NCI-H345 treated with DMSO at 0.1 percent for 48 hours (cell line): ENCODE data around the gene LIN28B.
"Not testable (repeated sequence)": the region's sequence is repeated elsewhere in the genome, so short reads cannot be mapped to it uniquely, and the experiment has no call there.

Experiments
- DNase-seq: peaks from one replicate; lab custom pipeline; 2025; ENCODE audit not compliant: unreplicated experiment; lab: John Stamatoyannopoulos, UW

Gene LIN28B

GRCh38 chr6:104956731-104957294 lies at the start of gene LIN28B:
Gene LIN28B (plus strand): TSS chr6:104957107. CDS start chr6:104957251, 144 bp downstream.
- no peak for DNase-seq

- no peak for DNase-seq
Measured at GRCh38 chr6:104908031-104908887, 48.6 kb upstream of the LIN28B start.

GRCh38 chr6:104908888-104909525 lies 47.9 kb upstream of the LIN28B start:
- DNase-seq: no peak

GRCh38 chr6:104921896-104922295 lies 35.0 kb upstream of the LIN28B start:
- DNase-seq: no peak

- no peak for DNase-seq
Measured at GRCh38 chr6:104928141-104928540, 28.8 kb upstream of the LIN28B start.

GRCh38 chr6:104929353-104929752 lies 27.6 kb upstream of the LIN28B start:
- DNase-seq: no peak

GRCh38 chr6:104930939-104931338 lies 26.0 kb upstream of the LIN28B start:
- no peak for DNase-seq

GRCh38 chr6:104936766-104937535 lies 20.0 kb upstream of the LIN28B start:
- no peak for DNase-seq

- DNase-seq: no peak
Measured at GRCh38 chr6:104940238-104940892, 16.5 kb upstream of the LIN28B start.

GRCh38 chr6:104940893-104941728 lies 15.8 kb upstream of the LIN28B start:
- no peak for DNase-seq

- no peak for DNase-seq
Measured at GRCh38 chr6:104941729-104942091, 15.2 kb upstream of the LIN28B start.

GRCh38 chr6:104943781-104944180 lies 13.1 kb upstream of the LIN28B start:
- DNase-seq: no peak

GRCh38 chr6:104949206-104949605 lies 7.7 kb upstream of the LIN28B start:
- no peak for DNase-seq

- DNase-seq: no peak
Measured at GRCh38 chr6:104951677-104952076, 5.2 kb upstream of the LIN28B start.

GRCh38 chr6:104952911-104953399 lies 4.0 kb upstream of the LIN28B start:
- no peak for DNase-seq

GRCh38 chr6:104953400-104954189 lies 3.3 kb upstream of the LIN28B start:
- DNase-seq: not testable (repeated sequence)

GRCh38 chr6:104954190-104954797 lies 2.6 kb upstream of the LIN28B start:
- no peak for DNase-seq

- no peak for DNase-seq
Measured at GRCh38 chr6:104955491-104955890, 1.4 kb upstream of the LIN28B start.
